ENCODE measurements around the gene ASTL. TPM values are rescaled to one million over a fixed set of nuclear protein-coding genes. Genes with fewer than 3 reads are reported as not detected.

ASTL gene
- total and polyA plus RNA-seq, 2 of the 13 experiments (the other 11 are each of a cell fraction or from before 2014, with no cell fraction given): not detected

DNA sequence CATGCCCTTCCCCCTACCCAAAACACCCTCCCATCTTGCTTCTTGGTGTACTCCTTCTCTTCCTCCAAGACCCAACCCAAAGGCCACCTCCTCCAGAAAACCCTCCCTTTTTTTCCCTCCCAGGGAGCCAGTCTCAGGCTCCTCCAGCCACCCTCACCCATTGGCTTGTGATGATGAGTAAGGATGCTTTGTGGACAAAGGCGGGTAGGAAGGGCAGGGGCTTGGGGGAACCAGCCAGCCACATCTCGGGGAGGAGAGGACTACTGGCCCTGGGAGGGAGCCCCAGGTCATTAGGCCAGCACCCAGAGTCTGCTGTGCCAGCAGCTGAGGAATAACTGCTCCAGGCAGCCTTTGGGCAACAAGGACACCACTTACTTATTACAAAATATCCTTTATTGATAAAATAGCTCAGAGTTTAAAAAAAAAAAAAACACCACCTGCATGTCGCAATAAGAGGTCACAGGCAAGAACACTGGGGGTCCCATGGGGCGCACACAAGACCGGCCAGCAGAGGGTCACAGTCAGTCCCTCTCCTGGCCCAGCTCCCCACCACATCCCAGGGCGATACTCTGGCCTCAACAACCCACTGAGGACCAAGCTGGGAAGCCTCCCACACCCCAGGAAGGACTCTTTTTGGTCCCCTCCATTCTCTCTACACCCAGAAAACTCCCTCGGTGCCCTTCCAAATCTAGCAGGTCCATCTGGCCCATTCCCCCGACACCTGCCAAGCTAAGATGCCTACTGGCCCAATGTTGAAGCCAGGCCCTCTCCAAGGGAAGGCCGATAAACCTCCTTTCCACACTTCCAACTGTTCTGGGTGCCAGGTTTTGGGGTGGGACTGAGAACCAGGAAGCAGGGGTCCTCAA is 25.6 kb downstream of the ASTL start:
- TF ChIP-seq CEBPB (IDR thresholded peaks at IDR 0.05; ENCODE audit: borderline replicate concordance, low read depth, low read length) (peak; percentile 52; the same call in 1 of the 2 replicates), NPAS2 (CRISPR knock-in tag; IDR thresholded peaks at IDR 0.05; ENCODE audit: borderline replicate concordance) (no peak), NR2F1 (CRISPR knock-in tag; IDR thresholded peaks at IDR 0.05) (no peak)
- TF ChIP-seq, protein P1, sequence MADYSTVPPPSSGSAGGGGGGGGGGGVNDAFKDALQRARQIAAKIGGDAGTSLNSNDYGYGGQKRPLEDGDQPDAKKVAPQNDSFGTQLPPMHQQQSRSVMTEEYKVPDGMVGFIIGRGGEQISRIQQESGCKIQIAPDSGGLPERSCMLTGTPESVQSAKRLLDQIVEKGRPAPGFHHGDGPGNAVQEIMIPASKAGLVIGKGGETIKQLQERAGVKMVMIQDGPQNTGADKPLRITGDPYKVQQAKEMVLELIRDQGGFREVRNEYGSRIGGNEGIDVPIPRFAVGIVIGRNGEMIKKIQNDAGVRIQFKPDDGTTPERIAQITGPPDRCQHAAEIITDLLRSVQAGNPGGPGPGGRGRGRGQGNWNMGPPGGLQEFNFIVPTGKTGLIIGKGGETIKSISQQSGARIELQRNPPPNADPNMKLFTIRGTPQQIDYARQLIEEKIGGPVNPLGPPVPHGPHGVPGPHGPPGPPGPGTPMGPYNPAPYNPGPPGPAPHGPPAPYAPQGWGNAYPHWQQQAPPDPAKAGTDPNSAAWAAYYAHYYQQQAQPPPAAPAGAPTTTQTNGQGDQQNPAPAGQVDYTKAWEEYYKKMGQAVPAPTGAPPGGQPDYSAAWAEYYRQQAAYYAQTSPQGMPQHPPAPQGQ (CRISPR knock-in tag; IDR thresholded peaks at IDR 0.05; ENCODE audit: borderline replicate concordance): no peak
- ChIA-PET CTCF (ENCODE audit: low intra/inter-chr PET ratio, low total read pairs) (no interaction called here), POLR2A (no interaction called here)
- Histone ChIP-seq H3K9ac (ENCODE audit: insufficient read depth, low read depth, low read length) (no peak overlapping the region), H3K36me3 (replicated peaks in 1 of 2; ENCODE audit: control insufficient read depth in 1 of 2, insufficient read depth in 2 of 2, low read length in 2 of 2) (no peaks in the 10 kb centered on the region), H3K79me2 (ENCODE audit: insufficient read depth, low read length) (no peaks in the 10 kb centered on the region), H3K4me3 (replicated peaks in 1 of 3; ENCODE audit: insufficient read depth in 1 of 3, low read depth in 2 of 3, low read length in 3 of 3) (no peak overlapping the region), H3K27me3 (ENCODE audit: control insufficient read depth in 1 of 2, insufficient read depth in 2 of 2, low read length in 2 of 2) (peaks cover 7 to 30% of the 10 kb centered on the region in 2 experiments; a peak in 3 of 5 replicates), H3K9me3 (ENCODE audit: low read length) (no peaks in the 10 kb centered on the region), H2AFZ (ENCODE audit: low read length) (no peak overlapping the region), H3K4me1 (ENCODE audit: insufficient read depth, low read length) (peaks cover 28% of the 10 kb centered on the region), H3K27ac (ENCODE audit: extremely low read length, insufficient read depth, low read length) (no peak overlapping the region), H4K20me1 (ENCODE audit: insufficient read depth, low read length) (no peaks in the 10 kb centered on the region), H3K4me2 (ENCODE audit: low read depth, low read length) (no peak overlapping the region)
- no TSS peak for BruUV-seq (replicated peaks)
- 41% methylated on average over 9 of the region's 9 CpGs for WGBS (ENCODE audit: low lambda C conversion rate)
- ATAC-seq: no peak
- in situ Hi-C loops (cut with HindIII; ENCODE audit: extremely low pct_ligation_motif_present, low pct_unique_long_range_greater_than_20kb): loop anchor here (25.0 kb wide), 2 partner anchors 100 to 275 kb away; no protein-coding TSS in a partner anchor
- DNase-seq (ENCODE audit: low spot score): no peak
- intact Hi-C loops (cut with micrococcal nuclease; ENCODE audit: unreplicated experiment): loop anchor here (10.0 kb wide), 2 partner anchors 48 to 88 kb away; no protein-coding TSS in a partner anchor
- no peak for FAIRE-seq
